HL-60 (cell line): ENCODE measurements around the gene PLXDC2.

Experiments
- DNase-seq, 2 experiments: peaks; one replicate each; pipeline ENCODE4 v3.0.0-alpha.2; 2010 to 2020; ENCODE audit warnings: low read depth in 1 of 2, low spot score in 1 of 2
- H3K27ac ChIP-seq: fragments of 250-450 bp; sonication (Bioruptor Pico); replicated peaks from 2 replicates; pipeline ENCODE4 v1.5.1; 2020; ENCODE audit warnings: mild to moderate bottlenecking, moderate library complexity
- H3K27me3 ChIP-seq: fragments of 250-450 bp; sonication (Bioruptor Pico); 2 replicates; pipeline ENCODE4 v1.5.1; 2021; ENCODE audit warnings: mild to moderate bottlenecking, moderate library complexity; ENCODE audit not compliant: insufficient read depth, poor library complexity, severe bottlenecking
- H3K4me3 ChIP-seq: replicated peaks from 2 replicates; pipeline ENCODE4 v1.5.1; 2011; ENCODE audit warnings: mild to moderate bottlenecking, control low read depth, low read length; ENCODE audit not compliant: insufficient read depth
- CTCF ChIP-seq: IDR thresholded peaks from one replicate; pipeline ENCODE4 v1.5.1; 2011; ENCODE audit warnings: low read length, control low read depth, inconsistent platforms; ENCODE audit not compliant: insufficient read depth
- GABPA ChIP-seq: IDR thresholded peaks from 2 replicates; pipeline ENCODE4 v1.6.1; 2012; ENCODE audit warnings: low read depth
- POLR2AphosphoS5 ChIP-seq: IDR thresholded peaks from 2 replicates; pipeline ENCODE4 v1.6.1; 2012; ENCODE audit warnings: low read depth
- SPI1 ChIP-seq: IDR thresholded peaks from 2 replicates; pipeline ENCODE4 v1.6.1; 2012; ENCODE audit warnings: low read depth, mild to moderate bottlenecking, borderline replicate concordance
- TF ChIP-seq, protein P1 (sequence below): IDR thresholded peaks from 2 replicates; pipeline ENCODE4 v1.6.1; 2012; ENCODE audit warnings: low read depth; ENCODE audit not compliant: insufficient replicate concordance

The PLXDC2 gene

DNA sequence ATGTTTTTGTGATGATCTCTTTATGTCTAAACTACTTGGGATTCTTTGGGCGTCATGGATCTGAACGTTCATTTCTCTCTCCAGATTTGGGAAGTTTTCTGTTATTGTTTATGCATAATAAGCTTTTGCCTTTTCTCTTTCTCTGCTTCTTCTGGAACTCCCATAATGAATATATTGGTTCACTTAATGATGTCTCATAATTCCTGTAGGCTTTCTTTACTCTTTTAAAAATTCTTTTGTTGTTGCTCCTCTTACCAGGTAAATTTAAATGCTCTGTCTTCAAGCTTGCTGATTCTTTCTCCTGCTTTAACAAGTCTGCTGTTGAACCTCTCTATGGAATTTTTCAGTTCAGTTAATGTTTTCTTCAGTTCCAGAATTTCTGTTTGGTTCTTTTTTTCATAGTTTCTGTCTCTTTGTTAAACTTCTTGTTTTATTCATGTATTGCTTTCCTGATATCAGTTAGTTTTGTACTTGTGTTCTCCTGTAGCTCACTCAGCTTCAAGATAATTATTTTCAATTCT, 317.5 kb downstream of the PLXDC2 start:
- Histone ChIP-seq H3K27ac (no peak overlapping the region), H3K4me3 (no peak overlapping the region), H3K27me3 (no peaks in the 10 kb centered on the region)
- TF ChIP-seq GABPA (no peak), CTCF (no peak), SPI1 (no peak), POLR2AphosphoS5 (no peak)
- TF ChIP-seq, protein P1, sequence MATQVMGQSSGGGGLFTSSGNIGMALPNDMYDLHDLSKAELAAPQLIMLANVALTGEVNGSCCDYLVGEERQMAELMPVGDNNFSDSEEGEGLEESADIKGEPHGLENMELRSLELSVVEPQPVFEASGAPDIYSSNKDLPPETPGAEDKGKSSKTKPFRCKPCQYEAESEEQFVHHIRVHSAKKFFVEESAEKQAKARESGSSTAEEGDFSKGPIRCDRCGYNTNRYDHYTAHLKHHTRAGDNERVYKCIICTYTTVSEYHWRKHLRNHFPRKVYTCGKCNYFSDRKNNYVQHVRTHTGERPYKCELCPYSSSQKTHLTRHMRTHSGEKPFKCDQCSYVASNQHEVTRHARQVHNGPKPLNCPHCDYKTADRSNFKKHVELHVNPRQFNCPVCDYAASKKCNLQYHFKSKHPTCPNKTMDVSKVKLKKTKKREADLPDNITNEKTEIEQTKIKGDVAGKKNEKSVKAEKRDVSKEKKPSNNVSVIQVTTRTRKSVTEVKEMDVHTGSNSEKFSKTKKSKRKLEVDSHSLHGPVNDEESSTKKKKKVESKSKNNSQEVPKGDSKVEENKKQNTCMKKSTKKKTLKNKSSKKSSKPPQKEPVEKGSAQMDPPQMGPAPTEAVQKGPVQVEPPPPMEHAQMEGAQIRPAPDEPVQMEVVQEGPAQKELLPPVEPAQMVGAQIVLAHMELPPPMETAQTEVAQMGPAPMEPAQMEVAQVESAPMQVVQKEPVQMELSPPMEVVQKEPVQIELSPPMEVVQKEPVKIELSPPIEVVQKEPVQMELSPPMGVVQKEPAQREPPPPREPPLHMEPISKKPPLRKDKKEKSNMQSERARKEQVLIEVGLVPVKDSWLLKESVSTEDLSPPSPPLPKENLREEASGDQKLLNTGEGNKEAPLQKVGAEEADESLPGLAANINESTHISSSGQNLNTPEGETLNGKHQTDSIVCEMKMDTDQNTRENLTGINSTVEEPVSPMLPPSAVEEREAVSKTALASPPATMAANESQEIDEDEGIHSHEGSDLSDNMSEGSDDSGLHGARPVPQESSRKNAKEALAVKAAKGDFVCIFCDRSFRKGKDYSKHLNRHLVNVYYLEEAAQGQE: no peak
- no peak for DNase-seq

GRCh38 chr10:20142311-20142710, 326.1 kb downstream of the PLXDC2 start:
- Histone ChIP-seq H3K4me3 (no peak overlapping the region), H3K27me3 (no peaks in the 10 kb centered on the region), H3K27ac (no peak overlapping the region)
- TF ChIP-seq POLR2AphosphoS5 (no peak), CTCF (no peak), SPI1 (no peak), GABPA (no peak)
- TF ChIP-seq, protein P1: no peak
- no peak for DNase-seq

- no peak for DNase-seq
- Histone ChIP-seq H3K27me3 (no peaks in the 10 kb centered on the region), H3K4me3 (no peak overlapping the region), H3K27ac (no peak overlapping the region)
- TF ChIP-seq SPI1 (no peak), GABPA (no peak), CTCF (no peak)
Measured at GRCh38 chr10:20144268-20144667, 328.0 kb downstream of the PLXDC2 start.

- DNase-seq: no peak
- no peak for TF ChIP-seq SPI1
- no peak for TF ChIP-seq CTCF
- no peak for TF ChIP-seq GABPA
- no peak for TF ChIP-seq POLR2AphosphoS5
- TF ChIP-seq, protein P1: no peak
- H3K4me3 ChIP-seq: no peak overlapping the region
- no peak overlapping the region for H3K27ac ChIP-seq
- H3K27me3 ChIP-seq: no peaks in the 10 kb centered on the region
Measured at GRCh38 chr10:20146004-20146403, 329.8 kb downstream of the PLXDC2 start.
